ENCODE results near the gene AMER3. TPM values are rescaled to one million over a fixed set of nuclear protein-coding genes. Genes with fewer than 3 reads are reported as not detected.
A peak's percentile ranks its signal among the peaks of the same experiment; 100 is the strongest.

Gene AMER3
- total RNA-seq, 1 donor from 2014 or later, result 6.4 TPM

DNA sequence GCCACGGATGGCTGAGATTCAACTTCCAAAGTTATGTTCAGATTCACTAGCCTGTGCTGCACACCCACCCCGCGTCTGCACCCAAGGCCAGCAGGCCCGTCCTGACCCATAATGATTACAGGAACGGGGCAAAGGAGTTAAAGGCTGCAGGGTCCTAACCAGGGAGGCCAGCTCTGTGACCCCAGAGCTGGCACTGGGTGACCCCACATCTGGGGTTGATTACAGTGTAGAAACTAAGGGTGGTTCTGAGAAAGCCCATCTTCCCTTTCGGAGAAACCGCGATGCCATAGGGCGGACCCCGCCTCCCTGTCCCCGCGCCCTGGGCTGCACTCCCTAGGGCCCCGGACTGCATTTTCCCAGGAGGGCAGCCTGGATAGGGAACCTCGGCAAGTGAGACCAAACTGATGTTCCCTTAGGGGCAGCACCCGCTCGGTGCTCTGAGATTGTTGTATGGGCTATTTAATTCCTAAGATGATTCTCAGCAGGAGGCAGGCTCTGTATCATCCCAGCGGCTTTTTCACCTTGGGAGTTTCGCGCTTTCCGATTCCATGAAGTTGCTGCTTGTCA lies 28.6 kb upstream of the AMER3 start:
- peaks cover 3% of the 10 kb centered on the region for H3K4me1 Mint-ChIP-seq (ENCODE audit: low read depth)
- peak overlapping the region; percentile 62 for H3K27ac Mint-ChIP-seq
- no peaks in the 10 kb centered on the region for H3K36me3 Mint-ChIP-seq (ENCODE audit: insufficient read depth)
- H3K9me3 Mint-ChIP-seq (ENCODE audit: low read depth), result peaks cover 3% of the 10 kb centered on the region
- TF ChIP-seq, protein P1, sequence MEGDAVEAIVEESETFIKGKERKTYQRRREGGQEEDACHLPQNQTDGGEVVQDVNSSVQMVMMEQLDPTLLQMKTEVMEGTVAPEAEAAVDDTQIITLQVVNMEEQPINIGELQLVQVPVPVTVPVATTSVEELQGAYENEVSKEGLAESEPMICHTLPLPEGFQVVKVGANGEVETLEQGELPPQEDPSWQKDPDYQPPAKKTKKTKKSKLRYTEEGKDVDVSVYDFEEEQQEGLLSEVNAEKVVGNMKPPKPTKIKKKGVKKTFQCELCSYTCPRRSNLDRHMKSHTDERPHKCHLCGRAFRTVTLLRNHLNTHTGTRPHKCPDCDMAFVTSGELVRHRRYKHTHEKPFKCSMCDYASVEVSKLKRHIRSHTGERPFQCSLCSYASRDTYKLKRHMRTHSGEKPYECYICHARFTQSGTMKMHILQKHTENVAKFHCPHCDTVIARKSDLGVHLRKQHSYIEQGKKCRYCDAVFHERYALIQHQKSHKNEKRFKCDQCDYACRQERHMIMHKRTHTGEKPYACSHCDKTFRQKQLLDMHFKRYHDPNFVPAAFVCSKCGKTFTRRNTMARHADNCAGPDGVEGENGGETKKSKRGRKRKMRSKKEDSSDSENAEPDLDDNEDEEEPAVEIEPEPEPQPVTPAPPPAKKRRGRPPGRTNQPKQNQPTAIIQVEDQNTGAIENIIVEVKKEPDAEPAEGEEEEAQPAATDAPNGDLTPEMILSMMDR (IDR thresholded peaks at IDR 0.05; ENCODE audit: unreplicated experiment), result no peak
- peak overlapping the region; percentile 68 for H3K4me3 Mint-ChIP-seq (ENCODE audit: low read depth)
- no peak for DNase-seq (ENCODE audit: low spot score, unreplicated experiment)
- H3K27me3 Mint-ChIP-seq, result peaks cover 28% of the 10 kb centered on the region

DNA sequence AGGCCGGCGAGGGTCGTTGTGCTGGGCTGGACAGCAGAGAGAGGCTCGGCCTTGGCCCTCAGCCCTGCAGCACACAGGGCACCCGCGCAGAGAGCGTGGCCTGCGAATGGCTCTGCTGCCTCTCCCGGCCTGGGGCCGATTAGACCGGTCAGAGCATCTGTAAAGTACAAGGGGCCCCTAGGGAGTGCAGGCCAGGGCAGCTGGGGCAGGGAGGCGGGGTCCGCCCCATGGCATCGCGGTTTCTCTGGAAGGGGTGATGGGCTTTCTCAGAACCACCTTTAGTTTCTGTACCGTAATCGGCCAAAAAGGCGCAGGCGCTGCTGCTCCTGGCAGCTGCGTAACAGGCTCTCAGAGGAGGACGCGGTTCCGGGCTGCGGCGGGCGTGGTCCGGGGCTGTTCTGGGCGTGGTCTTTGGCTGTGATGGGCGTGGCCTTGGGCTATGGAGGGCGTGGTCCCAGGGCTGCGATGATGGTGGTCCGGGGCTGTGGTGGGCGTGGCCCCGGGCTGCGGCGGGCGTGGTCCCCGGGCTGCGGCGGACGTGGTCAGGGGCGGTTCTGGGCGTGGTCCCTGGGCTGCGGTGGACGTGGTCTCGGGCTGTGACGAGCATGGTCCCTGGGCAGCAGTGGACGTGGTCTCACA lies 27.9 kb upstream of the AMER3 start:
- Mint-ChIP-seq H3K36me3 (ENCODE audit: insufficient read depth) (no peaks in the 10 kb centered on the region), H3K9me3 (ENCODE audit: low read depth) (peaks cover under 1% of the 10 kb centered on the region), H3K27me3 (peaks cover 28% of the 10 kb centered on the region), H3K27ac (peak overlapping the region; percentile 62), H3K4me1 (ENCODE audit: low read depth) (peaks cover 3% of the 10 kb centered on the region), H3K4me3 (ENCODE audit: low read depth) (peak overlapping the region; percentile 68)
- peak; percentile 86 for DNase-seq (ENCODE audit: low spot score, unreplicated experiment)
- TF ChIP-seq, protein P1 (IDR thresholded peaks at IDR 0.05; ENCODE audit: unreplicated experiment), result peak; percentile 14

DNA sequence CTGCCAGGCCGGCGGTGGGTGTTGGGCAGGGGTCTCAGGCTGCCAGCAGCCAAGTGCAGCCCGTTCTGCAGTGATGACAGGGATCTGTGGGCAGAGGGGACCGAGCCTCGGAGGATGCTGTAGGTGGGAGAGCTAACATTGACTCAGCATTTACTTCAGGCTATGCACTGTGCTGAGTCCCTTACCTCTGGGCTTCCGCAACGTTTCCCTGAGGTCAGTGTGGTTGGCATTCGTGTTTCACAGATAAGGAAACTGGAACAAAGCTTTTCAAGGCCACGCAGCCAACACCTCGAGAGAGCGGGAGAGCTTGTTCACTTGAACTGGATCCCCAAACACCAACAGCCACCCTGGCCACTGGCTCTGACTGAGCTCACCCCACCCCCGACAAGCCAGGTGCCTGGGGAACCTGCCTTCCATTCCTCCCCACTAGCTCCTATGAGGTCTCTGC lies 27.3 kb upstream of the AMER3 start:
- peak overlapping the region; percentile 30 for H3K27ac Mint-ChIP-seq
- TF ChIP-seq, protein P1 (IDR thresholded peaks at IDR 0.05; ENCODE audit: unreplicated experiment), result no peak
- no peak for DNase-seq (ENCODE audit: low spot score, unreplicated experiment)
- peaks cover 28% of the 10 kb centered on the region for H3K27me3 Mint-ChIP-seq
- peak overlapping the region; percentile 68 for H3K4me3 Mint-ChIP-seq (ENCODE audit: low read depth)
- peaks cover 3% of the 10 kb centered on the region for H3K4me1 Mint-ChIP-seq (ENCODE audit: low read depth)
- H3K9me3 Mint-ChIP-seq (ENCODE audit: low read depth), result no peaks in the 10 kb centered on the region
- H3K36me3 Mint-ChIP-seq (ENCODE audit: insufficient read depth), result no peaks in the 10 kb centered on the region

DNA sequence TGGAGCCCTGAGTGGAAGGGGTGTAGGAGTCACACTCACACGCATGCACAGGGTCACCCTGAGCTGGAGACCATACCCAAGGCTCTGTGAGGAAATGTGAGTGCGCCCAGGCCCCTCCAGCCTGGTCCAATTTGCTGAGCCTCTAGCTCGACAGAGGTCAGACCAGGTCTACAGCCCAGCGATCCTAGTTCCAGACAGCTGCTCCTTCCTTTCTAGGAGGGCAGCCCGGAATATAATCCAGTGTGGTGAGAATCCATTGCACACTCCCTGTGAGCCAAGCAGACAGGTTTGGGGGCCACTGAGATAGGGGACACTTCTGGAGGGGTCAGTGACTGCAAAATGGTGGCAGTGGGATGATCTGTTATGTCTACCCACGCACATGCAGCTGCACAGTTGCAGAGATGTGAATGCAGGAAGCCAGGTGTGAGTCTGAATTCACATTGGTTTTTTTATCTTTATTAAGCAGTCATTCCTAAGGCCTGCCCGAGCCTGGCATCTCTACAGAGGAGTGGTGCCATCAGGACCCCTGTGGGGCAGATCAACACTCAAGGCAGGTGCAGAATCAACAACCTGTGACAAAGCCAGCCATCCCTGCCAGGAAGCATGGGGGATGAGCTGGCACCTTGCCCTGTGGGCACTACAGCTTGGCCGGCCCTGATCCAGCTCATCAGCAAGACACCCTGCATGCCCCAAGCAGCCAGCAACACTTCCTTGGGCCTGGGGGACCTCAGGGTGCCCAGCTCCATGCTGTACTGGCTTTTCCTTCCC lies 26.6 kb upstream of the AMER3 start, which contains the start of gene GPR148:
GPR148 (plus strand) TSS at position 522 of the 768 bp plus-strand sequence; CDS start at position 604, 82 bp downstream.
- Mint-ChIP-seq H3K27ac (peak within 1 kb of the TSS; percentile 30), H3K36me3 (ENCODE audit: insufficient read depth) (no peaks in the 10 kb centered on the region), H3K9me3 (ENCODE audit: low read depth) (no peaks in the 10 kb centered on the region), H3K4me3 (ENCODE audit: low read depth) (peak within 1 kb of the TSS; percentile 68), H3K4me1 (ENCODE audit: low read depth) (peaks cover 3% of the 10 kb centered on the region), H3K27me3 (peaks cover 28% of the 10 kb centered on the region)
- no peak for DNase-seq (ENCODE audit: low spot score, unreplicated experiment)
- TF ChIP-seq, protein P1 (IDR thresholded peaks at IDR 0.05; ENCODE audit: unreplicated experiment), result no peak
